Lung (tissue), 12 donors: Measurements from ENCODE around the gene RIC8A. TPM values are rescaled to one million over a fixed set of nuclear protein-coding genes. Genes with fewer than 3 reads are reported as not detected.

ENCODE experiments used
- ATAC-seq: fragments of 200-7000 bp; cut with Tn5 transposase; one replicate; pipeline ENCODE4 v1.9.1; 2020; ENCODE audit warnings: moderate number of reproducible peaks; ENCODE audit not compliant: insufficient read depth, low FRiP score
- DNase-seq, 3 donors: peaks; one replicate each; pipeline ENCODE4 v3.0.0-alpha.2; 2013 to 2017
- H3K27ac ChIP-seq, 2 donors: one replicate each; pipeline ENCODE4 v1.5.1; 2013; ENCODE audit warnings: mild to moderate bottlenecking in 2 of 2, moderate library complexity in 2 of 2, control low read depth in 1 of 2, inconsistent platforms in 1 of 2, low read depth in 1 of 2, low read length in 1 of 2
- H3K27me3 ChIP-seq, 3 donors: one replicate each; pipeline ENCODE4 v1.5.1; 2013; ENCODE audit warnings: low read length in 2 of 3; ENCODE audit not compliant: control insufficient read depth in 3 of 3, insufficient read depth in 3 of 3
- H3K36me3 ChIP-seq, 4 donors: one replicate each; pipeline ENCODE4 v1.5.1; 2013; ENCODE audit warnings: low read length in 4 of 4, mild to moderate bottlenecking in 1 of 4, moderate library complexity in 1 of 4; ENCODE audit not compliant: control insufficient read depth in 4 of 4, insufficient read depth in 4 of 4
- H3K4me1 ChIP-seq, 5 donors: one replicate each; pipeline ENCODE4 v1.5.1; 2013; ENCODE audit warnings: low read length in 5 of 5, mild to moderate bottlenecking in 2 of 5, moderate library complexity in 1 of 5; ENCODE audit not compliant: control insufficient read depth in 5 of 5, insufficient read depth in 5 of 5
- H3K4me3 ChIP-seq: one replicate; pipeline ENCODE4 v1.5.1; 2013; ENCODE audit warnings: mild to moderate bottlenecking, control low read depth, moderate library complexity
- H3K9ac ChIP-seq, 2 donors: one replicate each; pipeline ENCODE4 v1.5.1; 2013; ENCODE audit warnings: low read length in 2 of 2, control low read depth in 1 of 2; ENCODE audit not compliant: insufficient read depth in 1 of 2
- H3K9me3 ChIP-seq, 4 donors: one replicate each; pipeline ENCODE4 v1.5.1; 2013; ENCODE audit warnings: low read length in 3 of 4, mild to moderate bottlenecking in 1 of 4, moderate library complexity in 1 of 4; ENCODE audit not compliant: control insufficient read depth in 4 of 4, insufficient read depth in 3 of 4
- CTCF ChIP-seq: IDR thresholded peaks from 2 replicates; pipeline ENCODE4 v1.5.1; 2012; ENCODE audit warnings: mild to moderate bottlenecking; ENCODE audit errors: control extremely low read depth, extremely low read depth
- WGBS, 2 donors: extraction: QIAGEN DNeasy Blood & Tissue Kit; methylation state at CpG; one replicate each; pipeline ENCODE4 v1.1.7; 2013; 5-methylcytosine and 5-hydroxymethylcytosine counted together
- polyA plus RNA-seq, 2 donors: library from polyadenylated mRNA; stranded (reverse); fragments of 200-250 nt; gene quantifications; one replicate each; pipeline ENCODE4 v1.2.1, GENCODE V29; 2013
- total RNA-seq, 2 donors: library from RNA; depleted of rRNA in 1 of 2; stranded (reverse); fragments of >200 nt in 1 of 2; gene quantifications; one replicate each; pipeline ENCODE4 v1.2.1, GENCODE V29; 2014 to 2021
- donor health status: control.
- donor health status: control.
- donor health status: Bipolar disorder and iron deficiency.
- donor health status: healthy.
- donor health status: DM: yes; HTN: yes; CAD: no.

The RIC8A gene
- total and polyA plus RNA-seq, 4 donors: 52.1 to 122 (median 93.6) TPM

DNA sequence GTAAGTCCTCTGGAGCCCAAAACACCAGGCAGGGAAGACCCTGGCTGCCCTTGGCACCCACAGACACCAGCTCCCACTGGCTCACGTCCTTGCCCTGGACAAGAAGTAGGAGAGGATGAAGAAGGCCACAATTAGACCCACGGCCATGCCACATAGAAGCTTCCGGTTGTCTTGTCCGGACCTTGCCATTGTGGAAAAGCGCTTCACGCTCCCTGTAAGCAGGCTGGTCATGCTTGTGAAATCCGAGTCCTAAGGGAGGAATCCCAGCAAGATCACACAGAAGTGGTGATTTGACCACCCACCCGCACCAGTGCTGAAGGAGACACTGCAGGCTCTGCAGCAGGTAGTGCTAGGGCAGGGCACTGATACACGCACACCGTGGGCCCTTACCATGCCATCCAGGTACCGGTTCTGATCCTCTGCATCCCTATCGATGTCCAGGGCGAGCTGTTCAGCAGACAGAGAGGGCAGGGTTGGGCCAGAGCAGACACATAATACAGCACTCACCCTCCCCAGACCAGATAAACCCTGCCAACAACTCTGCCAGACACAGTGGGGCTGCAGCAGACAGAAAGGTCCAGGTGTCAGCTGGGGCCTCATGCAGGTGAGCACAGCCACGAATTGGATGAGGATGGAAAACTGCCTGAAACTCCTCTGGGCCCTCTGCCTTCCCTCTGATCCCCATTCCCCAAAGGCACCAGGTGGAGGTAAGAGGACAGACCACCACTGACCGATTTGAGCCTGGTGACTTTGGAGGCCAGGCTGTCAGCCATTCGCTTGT, 2.1 kb upstream of the RIC8A start:
- H3K9ac ChIP-seq: no peak overlapping the region
- H3K4me3 ChIP-seq: no peak overlapping the region
- H3K4me1 ChIP-seq: peaks cover 0 to 25% (median 19%) of the 10 kb centered on the region in 5 donors
- H3K27me3 ChIP-seq: no peaks in the 10 kb centered on the region
- ATAC-seq: no peak
- H3K9me3 ChIP-seq: no peaks in the 10 kb centered on the region
- no peak for DNase-seq
- peak overlapping the region in 1 of 2 donors; percentile 18 for H3K27ac ChIP-seq
- peaks cover 0 to 28% (median 23%) of the 10 kb centered on the region in 4 donors for H3K36me3 ChIP-seq
- WGBS, 2 donors: 92 to 96% methylated on average over 16 of the region's 16 CpGs
- TF ChIP-seq CTCF: no peak

GRCh38 chr11:206002-206384, 1.5 kb upstream of the RIC8A start:
- H3K36me3 ChIP-seq: peaks cover 0 to 29% (median 27%) of the 10 kb centered on the region in 4 donors
- no peaks in the 10 kb centered on the region for H3K27me3 ChIP-seq
- H3K9ac ChIP-seq: peak overlapping the region in 1 of 2 donors; percentile 81
- peak overlapping the region in 1 of 2 donors; percentile 18 for H3K27ac ChIP-seq
- peaks cover 0 to 28% (median 19%) of the 10 kb centered on the region in 5 donors for H3K4me1 ChIP-seq
- TF ChIP-seq CTCF: no peak
- no peak for ATAC-seq
- no peaks in the 10 kb centered on the region for H3K9me3 ChIP-seq
- WGBS, 2 donors: 86 to 95% methylated on average over 7 of the region's 7 CpGs
- no peak for DNase-seq
- H3K4me3 ChIP-seq: no peak overlapping the region

- 1 to 3% methylated on average over 38 to 39 of the region's 39 CpGs for WGBS, 2 donors
- no peak for ATAC-seq
- H3K4me1 ChIP-seq: peaks cover 0 to 28% (median 20%) of the 10 kb centered on the region in 5 donors
Measured at GRCh38 chr11:206526-207207, 841 bp upstream of the RIC8A start.

More at GRCh38 chr11:206526-207207, 841 bp upstream of the RIC8A start:
- H3K36me3 ChIP-seq: peaks cover 2 to 35% (median 34%) of the 10 kb centered on the region in 4 donors
- H3K4me3 ChIP-seq: peak overlapping the region; percentile 86
- TF ChIP-seq CTCF: no peak
- no peaks in the 10 kb centered on the region for H3K9me3 ChIP-seq
- DNase-seq: peak in 1 of 3 donors; percentile 12
- peak overlapping the region; percentile 95 to 97 for H3K27ac ChIP-seq
- no peaks in the 10 kb centered on the region for H3K27me3 ChIP-seq
- peak overlapping the region; percentile 61 to 81 for H3K9ac ChIP-seq
